COLO829 (cell line): ENCODE measurements around the gene IKZF4.
"Not testable (repeated sequence)": the region's sequence is repeated elsewhere in the genome, so short reads cannot be mapped to it uniquely, and the experiment has no call there.

Experiments
- DNase-seq: peaks from one replicate; pipeline ENCODE4 v3.0.0; 2012; ENCODE audit warnings: low spot score

IKZF4 gene

GRCh38 chr12:56020423-56021184 is at the start of gene IKZF4:
IKZF4 (plus strand) TSS chr12:56021043; CDS start chr12:56021494, 451 bp downstream.
- DNase-seq: no peak

- DNase-seq: no peak
Observed at GRCh38 chr12:55972042-55972441, 48.8 kb upstream of the IKZF4 start.

- DNase-seq: no peak
Observed at GRCh38 chr12:55972456-55972855, 48.4 kb upstream of the IKZF4 start.

GRCh38 chr12:55972911-55973598 is 47.8 kb upstream of the IKZF4 start:
- DNase-seq: no peak

- peak; percentile 95 for DNase-seq
Observed at GRCh38 chr12:55973599-55974307, 47.1 kb upstream of the IKZF4 start, which contains the start of gene RAB5B. RAB5B (plus strand) TSS chr12:55974078; CDS start chr12:55986961, 12,883 bp downstream.

- DNase-seq: no peak
Observed at GRCh38 chr12:55974308-55974730, 46.5 kb upstream of the IKZF4 start.

GRCh38 chr12:55978393-55978792 is 42.5 kb upstream of the IKZF4 start:
- no peak for DNase-seq

- DNase-seq: no peak
Observed at GRCh38 chr12:55979069-55979468, 41.8 kb upstream of the IKZF4 start.

- not testable (repeated sequence) for DNase-seq
Observed at GRCh38 chr12:55981882-55982281, 39.0 kb upstream of the IKZF4 start.

GRCh38 chr12:55982319-55982936 is 38.4 kb upstream of the IKZF4 start:
- DNase-seq: no peak

- no peak for DNase-seq
Observed at GRCh38 chr12:55983232-55983842, 37.5 kb upstream of the IKZF4 start.

GRCh38 chr12:55984861-55985260 is 36.0 kb upstream of the IKZF4 start:
- no peak for DNase-seq

- DNase-seq: no peak
Observed at GRCh38 chr12:55985341-55985740, 35.5 kb upstream of the IKZF4 start.

GRCh38 chr12:55985976-55986375 is 34.9 kb upstream of the IKZF4 start:
- not testable (repeated sequence) for DNase-seq

GRCh38 chr12:55991110-55991509 is 29.7 kb upstream of the IKZF4 start:
- no peak for DNase-seq

GRCh38 chr12:55993230-55993853 is 27.5 kb upstream of the IKZF4 start:
- DNase-seq: no peak

- DNase-seq: no peak
Observed at GRCh38 chr12:55995366-55995765, 25.5 kb upstream of the IKZF4 start.

- DNase-seq: peak; percentile 64
Observed at GRCh38 chr12:55996201-55996714, 24.6 kb upstream of the IKZF4 start.

GRCh38 chr12:55996715-55997534 is 23.9 kb upstream of the IKZF4 start, which contains the start of gene SUOX:
SUOX (plus strand) TSS chr12:55997276; CDS start chr12:56002222, 4,946 bp downstream.
- peak; percentile 97 for DNase-seq

- no peak for DNase-seq
Observed at GRCh38 chr12:55997535-55997859, 23.3 kb upstream of the IKZF4 start.
